Measurements from ENCODE around the gene SDK1.

The SDK1 gene

GRCh38 chr7:3336042-3336665, 35.1 kb downstream of the SDK1 start:
- Histone ChIP-seq H3K4me1 (ENCODE audit: control insufficient read depth in 1 of 2, insufficient read depth in 1 of 2, low read depth in 1 of 2, low read length in 1 of 2) (peaks cover 4 to 10% of the 10 kb centered on the region in 2 experiments), H3K27ac (no peak overlapping the region), H3K9me3 (no peaks in the 10 kb centered on the region), H3K4me3 (ENCODE audit: low read depth in 1 of 2, low read length in 1 of 2) (no peak overlapping the region), H3K27me3 (no peaks in the 10 kb centered on the region), H3K36me3 (no peaks in the 10 kb centered on the region)
- no peak for TF ChIP-seq CTCF (IDR thresholded peaks at IDR 0.05)

- no peak overlapping the region for H3K4me3 ChIP-seq (ENCODE audit: low read depth in 1 of 2, low read length in 1 of 2)
- no peaks in the 10 kb centered on the region for H3K9me3 ChIP-seq
- H3K36me3 ChIP-seq: no peaks in the 10 kb centered on the region
- no peaks in the 10 kb centered on the region for H3K27me3 ChIP-seq
- no peak overlapping the region for H3K27ac ChIP-seq
- peaks cover 0 to 6% of the 10 kb centered on the region in 2 experiments for H3K4me1 ChIP-seq (ENCODE audit: control insufficient read depth in 1 of 2, insufficient read depth in 1 of 2, low read depth in 1 of 2, low read length in 1 of 2)
- TF ChIP-seq CTCF (IDR thresholded peaks at IDR 0.05): no peak
Observed at GRCh38 chr7:3338161-3338560, 37.1 kb downstream of the SDK1 start.

GRCh38 chr7:3345699-3346481, 44.8 kb downstream of the SDK1 start:
- Histone ChIP-seq H3K27ac (no peak overlapping the region), H3K4me3 (ENCODE audit: low read depth in 1 of 2, low read length in 1 of 2) (no peak overlapping the region), H3K27me3 (no peaks in the 10 kb centered on the region), H3K36me3 (no peaks in the 10 kb centered on the region), H3K4me1 (ENCODE audit: control insufficient read depth in 1 of 2, insufficient read depth in 1 of 2, low read depth in 1 of 2, low read length in 1 of 2) (no peaks in the 10 kb centered on the region), H3K9me3 (no peaks in the 10 kb centered on the region)
- no peak for TF ChIP-seq CTCF (IDR thresholded peaks at IDR 0.05)

- H3K4me3 ChIP-seq (ENCODE audit: low read depth in 1 of 2, low read length in 1 of 2): no peak overlapping the region
- no peak for TF ChIP-seq CTCF (IDR thresholded peaks at IDR 0.05)
- H3K27ac ChIP-seq: no peak overlapping the region
- peaks cover 0 to 3% of the 10 kb centered on the region in 2 experiments for H3K4me1 ChIP-seq (ENCODE audit: control insufficient read depth in 1 of 2, insufficient read depth in 1 of 2, low read depth in 1 of 2, low read length in 1 of 2)
- no peaks in the 10 kb centered on the region for H3K27me3 ChIP-seq
- no peaks in the 10 kb centered on the region for H3K9me3 ChIP-seq
- H3K36me3 ChIP-seq: no peaks in the 10 kb centered on the region
Observed at GRCh38 chr7:3349126-3349525, 48.1 kb downstream of the SDK1 start.

GRCh38 chr7:3356173-3356572, 55.1 kb downstream of the SDK1 start:
- no peak overlapping the region for H3K27ac ChIP-seq
- no peaks in the 10 kb centered on the region for H3K27me3 ChIP-seq
- H3K4me3 ChIP-seq (ENCODE audit: low read depth in 1 of 2, low read length in 1 of 2): no peak overlapping the region
- no peaks in the 10 kb centered on the region for H3K36me3 ChIP-seq
- peaks cover 0 to 3% of the 10 kb centered on the region in 2 experiments for H3K4me1 ChIP-seq (ENCODE audit: control insufficient read depth in 1 of 2, insufficient read depth in 1 of 2, low read depth in 1 of 2, low read length in 1 of 2)
- TF ChIP-seq CTCF (IDR thresholded peaks at IDR 0.05): no peak
- H3K9me3 ChIP-seq: no peaks in the 10 kb centered on the region
